ENCODE results near the gene TRMT112.
"Not testable (repeated sequence)": the region's sequence is repeated elsewhere in the genome, so short reads cannot be mapped to it uniquely, and the experiment has no call there.

Gene TRMT112

GRCh38 chr11:64312947-64313346 lies 4.4 kb downstream of the TRMT112 start:
- DNase-seq (ENCODE audit: low read depth in 2 of 2) = no peak

DNA sequence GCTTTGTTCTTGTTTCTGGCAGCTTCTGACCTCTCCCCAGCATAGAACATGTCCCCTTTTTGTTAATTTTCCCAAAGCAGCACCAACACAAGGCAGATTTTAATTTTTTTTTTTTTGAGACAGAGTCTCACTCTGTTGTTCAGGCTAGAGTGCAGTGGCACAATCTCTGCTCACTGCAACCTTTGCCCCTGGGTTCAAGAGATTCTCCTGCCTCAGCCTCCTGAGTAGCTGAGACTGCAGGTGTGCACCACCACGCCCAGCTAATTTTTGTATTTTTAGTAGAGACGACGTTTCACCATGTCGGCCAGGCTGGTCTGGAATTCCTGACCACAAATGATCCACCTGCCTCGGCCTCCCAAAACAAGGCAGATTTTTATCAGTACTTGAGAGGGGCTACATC lies 9.6 kb downstream of the TRMT112 start:
- DNase-seq (ENCODE audit: low read depth in 2 of 2) = not testable (repeated sequence)

DNA sequence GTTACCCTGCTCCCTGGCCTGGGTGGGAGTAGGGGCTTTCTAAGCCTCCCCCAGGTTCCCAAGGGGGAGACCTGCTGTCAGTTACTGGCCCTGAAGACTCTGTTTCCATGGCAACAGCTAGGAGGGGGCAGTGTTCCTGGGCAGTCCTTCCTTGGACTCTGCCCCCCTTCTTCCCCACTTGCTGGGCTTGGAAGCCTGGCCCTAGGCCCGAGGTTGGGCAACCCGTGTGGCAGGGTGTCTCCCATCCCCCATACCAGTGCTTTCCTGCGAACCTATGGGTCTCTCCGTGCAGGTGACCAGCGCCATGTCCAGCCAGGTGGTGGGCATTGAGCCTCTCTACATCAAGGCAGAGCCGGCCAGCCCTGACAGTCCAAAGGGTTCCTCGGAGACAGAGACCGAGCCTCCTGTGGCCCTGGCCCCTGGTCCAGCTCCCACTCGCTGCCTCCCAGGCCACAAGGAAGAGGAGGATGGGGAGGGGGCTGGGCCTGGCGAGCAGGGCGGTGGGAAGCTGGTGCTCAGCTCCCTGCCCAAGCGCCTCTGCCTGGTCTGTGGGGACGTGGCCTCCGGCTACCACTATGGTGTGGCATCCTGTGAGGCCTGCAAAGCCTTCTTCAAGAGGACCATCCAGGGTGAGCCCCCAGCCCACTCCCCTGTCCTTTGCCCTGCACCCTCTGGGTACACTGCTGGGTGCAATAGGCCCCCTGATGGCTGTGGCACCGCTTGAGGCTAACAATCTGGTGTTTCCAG lies 10.3 kb downstream of the TRMT112 start:
- DNase-seq (ENCODE audit: low read depth in 2 of 2) = no peak

DNA sequence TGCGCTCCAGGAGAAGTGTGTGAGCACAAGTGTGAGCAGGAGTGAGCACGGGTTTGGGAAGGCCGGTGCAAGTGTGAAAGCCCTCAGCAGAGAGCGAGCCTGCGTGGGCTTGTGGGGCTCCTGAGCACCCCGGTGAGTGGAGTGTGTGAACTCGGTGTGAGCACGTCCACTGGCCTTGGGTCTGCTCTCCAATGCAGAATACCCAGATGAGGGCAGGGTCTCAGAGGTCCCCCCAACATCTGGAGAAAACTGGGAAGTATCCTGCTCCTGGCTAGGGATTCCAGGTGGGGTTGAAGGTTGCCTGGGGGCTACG lies 10.8 kb downstream of the TRMT112 start:
- DNase-seq (ENCODE audit: low read depth in 2 of 2) = no peak

DNA sequence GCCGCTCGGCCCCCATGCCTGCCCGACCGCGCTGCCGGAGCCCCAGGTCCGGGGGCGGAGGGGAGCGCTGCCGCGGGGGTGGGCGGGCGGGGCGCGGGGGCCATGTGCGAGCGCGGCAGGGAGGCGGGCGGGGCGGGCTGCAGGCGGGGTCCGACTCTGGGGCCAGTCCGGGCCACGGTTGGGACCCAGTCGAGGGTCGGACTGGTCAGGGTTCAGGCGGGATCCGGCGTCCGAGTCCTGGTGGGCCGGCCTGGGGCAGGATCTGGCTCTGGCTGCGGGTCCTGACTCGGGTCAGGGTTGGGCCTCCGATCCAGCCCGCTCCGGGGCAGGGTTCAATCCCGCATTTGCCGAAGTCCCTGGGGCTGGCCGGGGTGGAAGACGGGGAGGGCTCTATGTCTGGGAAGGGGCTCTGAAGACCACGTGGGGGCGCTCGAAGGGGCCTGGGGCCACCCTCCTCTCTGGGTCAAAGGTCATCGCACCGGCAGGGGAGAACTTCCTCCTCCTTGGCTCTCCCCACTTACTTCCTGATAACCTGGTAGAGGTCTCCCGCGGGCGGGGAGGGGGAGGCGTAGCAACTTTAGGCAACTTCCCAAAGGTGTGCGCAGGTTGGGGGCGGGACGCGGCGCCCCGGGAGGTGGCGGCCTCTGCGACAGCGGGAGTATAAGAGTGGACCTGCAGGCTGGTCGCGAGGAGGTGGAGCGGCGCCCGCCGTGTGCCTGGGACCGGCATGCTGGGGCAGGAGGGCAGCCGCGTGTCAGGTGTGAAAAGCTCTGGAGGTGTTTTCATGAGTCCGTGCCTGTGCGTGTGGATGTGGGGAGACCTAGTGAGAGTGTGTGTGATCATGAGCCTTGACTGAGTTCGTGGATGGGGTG lies 11.4 kb downstream of the TRMT112 start:
- peak; percentile 51 to 66 for DNase-seq (ENCODE audit: low read depth in 2 of 2)

DNA sequence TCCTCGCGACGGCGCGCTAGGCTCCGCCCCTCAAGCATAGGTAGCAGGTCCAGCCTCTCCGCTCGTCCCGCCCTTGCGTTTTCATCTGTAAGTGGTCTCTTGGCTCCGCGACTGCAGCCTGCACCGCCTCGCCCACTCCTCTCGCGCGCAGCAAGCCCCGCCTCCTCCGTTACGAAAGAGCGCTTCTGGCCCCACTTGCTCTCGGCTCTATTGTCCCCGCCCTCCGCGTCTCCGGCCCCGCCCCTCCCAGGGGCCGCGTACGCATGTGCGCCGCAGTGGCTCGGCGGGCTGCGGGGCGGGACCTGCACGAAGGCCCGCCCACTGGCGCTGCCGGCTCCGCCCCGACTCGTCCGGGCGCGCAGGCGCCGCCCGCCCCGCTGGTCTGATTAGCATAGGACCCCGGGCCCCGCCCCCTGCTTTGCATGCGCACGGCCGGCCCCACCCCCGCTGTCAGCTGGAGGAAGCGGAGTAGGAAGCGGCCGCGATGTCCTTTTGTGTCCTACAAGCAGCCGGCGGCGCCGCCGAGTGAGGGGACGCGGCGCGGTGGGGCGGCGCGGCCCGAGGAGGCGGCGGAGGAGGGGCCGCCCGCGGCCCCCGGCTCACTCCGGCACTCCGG lies 12.2 kb downstream of the TRMT112 start, which contains the start of gene ESRRA:
TSS of gene ESRRA (plus strand) at position 450 of the 616 bp plus-strand sequence. CDS start 1,656 bp downstream, outside the sequence.
- DNase-seq (ENCODE audit: low read depth in 2 of 2) = peak; percentile 99 to 100

DNA sequence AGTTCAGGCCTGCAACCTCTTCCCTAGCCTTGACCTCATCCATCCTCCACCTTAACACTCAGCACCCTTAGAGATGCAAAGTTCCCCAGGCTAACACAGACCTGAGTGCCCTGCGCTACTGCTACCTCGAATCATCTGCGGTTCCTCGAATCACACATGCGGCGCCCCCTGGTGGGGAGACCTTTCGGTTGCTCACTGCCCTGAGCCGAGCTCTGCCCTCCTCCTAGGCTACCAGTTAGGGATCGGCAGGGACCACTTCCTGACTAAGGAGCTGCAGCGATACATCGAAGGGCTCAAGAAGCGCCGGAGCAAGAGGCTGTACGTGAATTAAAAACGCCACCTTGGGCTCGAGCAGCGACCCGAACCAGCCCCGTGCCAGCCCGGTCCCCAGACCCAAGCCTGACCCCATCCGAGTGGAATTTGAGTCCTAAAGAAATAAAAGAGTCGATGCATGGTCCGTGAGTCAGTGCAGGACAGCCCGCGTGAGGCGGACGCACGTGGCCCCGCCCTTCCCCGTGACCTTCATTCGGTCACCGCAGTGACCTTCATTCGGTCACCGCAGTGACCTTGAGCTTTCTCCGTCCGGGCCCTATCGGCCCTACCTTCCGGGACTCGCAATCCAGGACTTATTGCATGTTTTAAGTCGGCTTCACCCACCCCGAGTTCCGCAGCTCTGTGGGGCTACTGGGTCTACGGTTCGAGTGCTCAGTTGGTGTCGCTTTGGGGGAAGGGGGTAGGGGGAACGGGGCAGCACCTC lies 12.9 kb downstream of the TRMT112 start:
- DNase-seq (ENCODE audit: low read depth in 2 of 2) = peak; percentile 82 to 98

GRCh38 chr11:64304032-64304315 lies 13.4 kb downstream of the TRMT112 start:
- no peak for DNase-seq (ENCODE audit: low read depth in 2 of 2)

DNA sequence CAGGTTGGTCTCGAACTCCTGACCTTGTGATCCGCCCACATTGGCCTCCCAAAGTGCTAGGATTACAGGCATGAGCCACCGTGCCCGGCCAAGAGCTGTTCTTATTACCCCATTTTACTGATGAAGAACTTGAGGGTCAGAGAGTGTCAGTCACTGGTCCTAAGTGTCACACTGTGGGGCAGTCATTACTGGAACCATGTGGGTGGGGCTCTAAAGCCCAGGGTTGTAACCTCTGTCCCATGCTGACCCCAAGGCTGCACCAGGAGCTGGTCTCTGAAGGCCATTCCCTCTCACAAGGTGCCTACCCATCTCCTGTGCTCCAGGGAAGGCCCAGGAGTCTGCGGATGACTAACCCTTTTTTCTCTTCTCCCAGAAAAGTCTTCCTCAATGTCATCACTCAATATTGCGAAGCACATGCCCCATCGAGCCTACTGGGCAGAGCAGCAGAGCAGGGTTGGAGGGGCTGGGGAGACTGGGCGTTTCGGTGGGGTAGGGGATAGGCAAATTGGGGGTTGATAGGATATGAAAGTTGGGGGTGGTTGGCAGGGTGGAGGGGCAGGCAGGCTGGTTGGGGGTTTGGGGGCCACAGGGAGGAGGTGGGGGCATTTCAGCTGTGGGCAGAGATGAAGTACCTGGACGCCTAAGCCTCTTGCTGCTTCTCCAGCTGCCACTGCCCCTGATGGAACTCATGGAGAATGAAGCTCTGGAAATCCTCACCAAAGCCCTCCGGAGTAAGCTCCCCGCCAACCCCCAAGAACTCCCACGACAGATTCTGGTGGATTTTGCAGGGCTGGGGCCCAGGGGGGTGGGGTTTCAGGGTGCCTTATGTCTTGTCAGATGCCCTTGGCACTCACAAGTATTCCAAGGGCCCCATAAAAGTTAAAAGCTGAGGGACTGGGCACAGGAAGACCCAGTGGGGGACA lies 14.0 kb downstream of the TRMT112 start:
- DNase-seq (ENCODE audit: low read depth in 2 of 2) = no peak

- DNase-seq (ENCODE audit: low read depth in 2 of 2) = no peak
Observed at GRCh38 chr11:64299847-64300648, 17.3 kb downstream of the TRMT112 start, which contains the start of gene CATSPERZ. Gene CATSPERZ (plus strand): TSS chr11:64300358. CDS start chr11:64300411, 53 bp downstream.

DNA sequence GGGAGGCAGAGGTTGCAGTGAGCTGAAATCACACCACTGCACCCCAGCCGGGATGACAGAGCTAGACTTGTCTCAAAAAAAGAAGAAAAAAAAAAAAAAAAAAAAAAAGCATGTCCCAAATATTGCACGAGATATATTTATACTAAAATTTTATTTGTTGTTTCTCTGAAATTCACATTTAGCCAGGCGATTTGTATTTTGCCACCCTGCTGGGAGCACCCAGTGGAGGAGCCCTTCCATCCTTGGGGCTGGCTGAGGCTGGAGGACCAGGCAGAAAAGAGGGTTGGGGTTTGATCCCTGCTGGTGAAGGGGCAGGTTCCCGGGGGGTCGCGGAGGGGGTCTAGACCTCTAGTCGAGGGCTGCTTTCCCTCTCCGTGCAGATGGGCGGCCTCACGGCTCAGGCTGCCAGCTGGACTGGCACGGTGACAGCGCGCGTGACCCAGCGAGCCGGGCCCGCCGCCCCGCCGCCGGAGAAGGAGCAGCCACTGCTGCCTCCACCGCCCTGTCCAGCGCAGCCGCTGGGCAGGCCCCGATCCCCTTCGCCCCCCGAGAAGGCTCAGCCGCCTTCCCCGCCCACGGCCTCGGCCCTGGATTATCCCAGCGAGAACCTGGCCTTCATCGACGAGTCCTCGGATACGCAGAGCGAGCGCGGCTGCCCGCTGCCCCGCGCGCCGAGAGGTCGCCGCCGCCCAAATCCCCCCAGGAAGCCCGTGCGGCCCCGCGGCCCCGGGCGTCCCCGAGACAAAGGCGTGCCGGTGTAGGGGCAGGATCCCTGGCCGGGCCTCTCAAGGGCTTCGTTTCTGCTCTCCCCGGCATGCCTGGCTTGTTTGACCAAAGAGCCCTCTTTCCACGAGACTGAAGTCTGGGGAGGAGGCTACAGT lies 18.2 kb downstream of the TRMT112 start:
- DNase-seq (ENCODE audit: low read depth in 2 of 2) = no peak

- DNase-seq (ENCODE audit: low read depth in 2 of 2) = no peak
Observed at GRCh38 chr11:64297699-64298358, 19.5 kb downstream of the TRMT112 start.

- no peak for DNase-seq (ENCODE audit: low read depth in 2 of 2)
Observed at GRCh38 chr11:64296830-64297698, 20.3 kb downstream of the TRMT112 start.

DNA sequence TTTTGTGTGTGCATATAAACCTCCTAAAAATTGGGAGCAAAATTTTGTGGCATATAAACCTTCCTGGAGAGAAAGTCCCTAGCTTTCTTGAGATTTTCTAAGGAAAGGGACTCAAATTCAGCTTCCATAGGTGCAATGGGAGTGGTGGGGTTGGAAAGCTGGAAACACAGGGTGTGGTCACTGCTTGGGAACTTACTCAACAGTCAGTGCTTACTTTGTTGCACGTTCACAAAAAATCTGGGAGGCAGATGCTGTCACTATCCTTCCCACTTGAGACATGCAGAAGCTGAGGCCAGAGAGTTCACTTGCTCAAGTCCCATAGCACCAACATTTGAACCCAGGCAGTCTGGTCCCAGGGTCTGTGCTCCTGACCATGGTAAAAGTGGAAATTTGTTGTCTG lies 21.1 kb downstream of the TRMT112 start:
- DNase-seq (ENCODE audit: low read depth in 2 of 2) = no peak

GRCh38 chr11:64295760-64296159 lies 21.6 kb downstream of the TRMT112 start:
- no peak for DNase-seq (ENCODE audit: low read depth in 2 of 2)

DNA sequence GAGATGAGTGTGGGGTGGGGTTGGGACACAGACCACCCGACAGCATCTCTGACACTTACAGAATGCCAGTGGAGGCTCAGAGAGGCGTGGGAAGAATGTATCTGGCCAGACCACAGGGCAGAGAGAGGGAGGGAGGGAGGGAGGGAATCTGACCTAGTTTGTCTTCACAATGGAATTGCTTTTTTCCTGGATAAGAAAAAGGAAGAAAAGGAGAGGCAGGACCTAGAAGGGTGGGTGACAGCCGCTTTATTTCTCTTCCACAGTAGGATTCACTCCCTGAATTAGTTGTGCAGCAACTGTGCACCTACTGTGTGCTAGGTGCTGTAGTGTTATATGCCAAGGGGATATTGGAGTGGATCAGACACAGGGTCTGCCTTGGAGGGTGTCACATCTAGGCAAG lies 22.6 kb downstream of the TRMT112 start:
- no peak for DNase-seq (ENCODE audit: low read depth in 2 of 2)

GRCh38 chr11:64292460-64293254 lies 24.7 kb downstream of the TRMT112 start:
- DNase-seq (ENCODE audit: low read depth in 2 of 2) = no peak

Measured in stimulated activated CD4-positive, alpha-beta T cell treated with anti-CD3 and anti-CD28 coated beads, Interleukin-12 subunit alpha, Interleukin-12 subunit beta, amount 100 ng/mL, for 24 hours (primary cell).